K562 (cell line): Measurements from ENCODE around the gene CNN3. TPM values are rescaled to one million over a fixed set of nuclear protein-coding genes. Genes with fewer than 3 reads are reported as not detected.

Source experiments
- ATAC-seq: fragments of 200-7000 bp; cut with Tn5 transposase; 3 replicates; pipeline ENCODE4 v1.9.1; 2020; ENCODE audit warnings: moderate library complexity
- BruUV-seq: library from RNA; stranded (reverse); fragments of 400-500 nt; replicated peaks from 2 replicates; lab custom pipeline; 2021; lab: Mats Ljungman, UMichigan
- CTCF ChIA-PET: fragments of 300-600 bp; formaldehyde crosslinking; extraction: SDS; loops from one replicate; lab custom pipeline; 2021; ENCODE audit warnings: low intra/inter-chr PET ratio; lab: Yijun Ruan, JAX
- POLR2A ChIA-PET: fragments of 300-600, 350-650 bp; sonication (Branson Sonifier 250); formaldehyde crosslinking; extraction: SDS; loops from one replicate; lab custom pipeline; 2021; ENCODE audit warnings: antibody characterized with exemption, inconsistent platforms; lab: Yijun Ruan, JAX
- DNase-seq, 4 experiments: peaks; one replicate each; pipeline versions ENCODE4 v3.0.0 to v3.0.0-alpha.2; 2011 to 2018; ENCODE audit warnings: low spot score in 3 of 4, mixed read lengths in 3 of 4; ENCODE audit errors: extremely low read depth in 1 of 4
- FAIRE-seq: peaks from 2 replicates; lab custom pipeline; 2011; peaks lifted over from hg19 to GRCh38; lab: Jason Lieb, UNC
- H2AFZ ChIP-seq: 2 replicates; pipeline ENCODE4 v1.6.0; 2011; ENCODE audit warnings: low read depth, low read length, control low read depth, inconsistent platforms
- H3K27ac ChIP-seq: fragments of 200-600 bp; 3 replicates; pipeline ENCODE4 v1.8.0; 2011; ENCODE audit warnings: low read depth, mild to moderate bottlenecking, control low read depth, inconsistent platforms, low read length, moderate library complexity, mixed read lengths; ENCODE audit errors: extremely low read depth
- H3K27me3 ChIP-seq, 2 experiments: fragments of 300-600 bp in 1 of 2; 2 replicates in 1 of 2; 3 replicates in 1 of 2; pipeline versions ENCODE4 v1.6.0 to v1.8.0; 2011; ENCODE audit warnings: inconsistent platforms in 2 of 2, low read length in 2 of 2, mild to moderate bottlenecking in 1 of 2, mixed read lengths in 1 of 2, moderate library complexity in 1 of 2; ENCODE audit not compliant: control insufficient read depth in 2 of 2, insufficient read depth in 2 of 2
- H3K36me3 ChIP-seq: fragments of 300-600 bp; 3 replicates; pipeline ENCODE4 v1.8.0; 2011; ENCODE audit warnings: mild to moderate bottlenecking, low read length, inconsistent platforms; ENCODE audit not compliant: control insufficient read depth, insufficient read depth
- H3K4me1 ChIP-seq, 2 experiments: fragments of 200-600 bp in 1 of 2; replicated peaks in 1 of 2; 2 replicates in 1 of 2; 3 replicates in 1 of 2; pipeline versions ENCODE4 v1.5.1 to v1.8.0; 2011; ENCODE audit warnings: inconsistent platforms in 2 of 2, low read length in 2 of 2, mild to moderate bottlenecking in 1 of 2, mixed read lengths in 1 of 2, moderate library complexity in 1 of 2; ENCODE audit not compliant: control insufficient read depth in 2 of 2, insufficient read depth in 2 of 2
- H3K4me2 ChIP-seq: 2 replicates; pipeline ENCODE4 v1.6.1; 2011; ENCODE audit warnings: low read length, control low read depth, inconsistent platforms, mixed read lengths; ENCODE audit not compliant: insufficient read depth
- H3K4me3 ChIP-seq: fragments of 200-600 bp; sonication (generic), shearing (Covaris generic); 2 replicates; pipeline ENCODE4 v1.5.1; 2016; ENCODE audit warnings: control low read depth, inconsistent platforms
- H3K79me2 ChIP-seq: fragments of 200-600 bp; 3 replicates; pipeline ENCODE4 v1.8.0; 2011; ENCODE audit warnings: low read length, inconsistent platforms; ENCODE audit not compliant: control insufficient read depth, insufficient read depth
- H3K9ac ChIP-seq, 2 experiments: 2 replicates each; pipeline versions ENCODE4 v1.6.0 to v1.6.1; 2011; ENCODE audit warnings: low read depth in 2 of 2, low read length in 2 of 2, control low read depth in 1 of 2, inconsistent platforms in 1 of 2, mild to moderate bottlenecking in 1 of 2, mixed read lengths in 1 of 2; ENCODE audit not compliant: insufficient read depth in 1 of 2
- H3K9me1 ChIP-seq: one replicate; pipeline ENCODE4 v1.6.0; 2011; ENCODE audit warnings: inconsistent platforms, mild to moderate bottlenecking, low read length, moderate library complexity; ENCODE audit not compliant: control insufficient read depth, insufficient read depth
- H3K9me3 ChIP-seq: replicated peaks from 2 replicates; pipeline ENCODE4 v1.5.1; 2011; ENCODE audit warnings: low read depth, low read length, inconsistent platforms; ENCODE audit not compliant: control insufficient read depth, insufficient read depth
- H4K20me1 ChIP-seq: replicated peaks from 2 replicates; pipeline ENCODE4 v1.6.1; 2011; ENCODE audit warnings: low read length, inconsistent platforms, mixed read lengths; ENCODE audit not compliant: control insufficient read depth, insufficient read depth
- COPS2 ChIP-seq: fragments of 450-650 bp; conservative IDR thresholded peaks from 2 replicates; pipeline ENCODE4 v1.6.1; 2016; ENCODE audit warnings: mild to moderate bottlenecking, moderate library complexity
- EHMT2 ChIP-seq: fragments of 450-650 bp; IDR thresholded peaks from 2 replicates; pipeline ENCODE4 v1.6.1; 2018; ENCODE audit warnings: antibody characterized with exemption
- HSF4 ChIP-seq: fragments of 250-450 bp; sonication (Bioruptor Pico); IDR thresholded peaks from 2 replicates; pipeline ENCODE4 v2.1.2; 2022; ENCODE audit warnings: mild to moderate bottlenecking, moderate library complexity, borderline replicate concordance
- VEZF1 ChIP-seq: fragments of 200-800 bp; sonication (Bioruptor generic); IDR thresholded peaks from 2 replicates; pipeline ENCODE4 v1.6.1; 2017; ENCODE audit warnings: missing genetic modification characterization, missing compliant biosample characterization
- YBX1 ChIP-seq: fragments of 450-650 bp; IDR thresholded peaks from 2 replicates; pipeline ENCODE4 v1.7.1; 2016; ENCODE audit warnings: mild to moderate bottlenecking
- ZBTB11 ChIP-seq, 3 experiments: fragments of 200-800 bp in 1 of 3; fragments of 250-450 bp in 1 of 3; fragments of 450-650 bp in 1 of 3; sonication (Bioruptor Pico) in 1 of 3; sonication (Bioruptor generic) in 1 of 3; formaldehyde crosslinking in 1 of 3; IDR thresholded peaks; 2 replicates each; pipeline versions ENCODE4 v1.6.1 to v1.8.0; 2016 to 2022; ENCODE audit warnings: mild to moderate bottlenecking in 2 of 3, missing genetic modification characterization in 2 of 3, missing compliant biosample characterization in 1 of 3, moderate library complexity in 1 of 3
- ZBTB12 ChIP-seq: fragments of 250-450 bp; sonication (Bioruptor Pico); IDR thresholded peaks from 2 replicates; pipeline ENCODE4 v1.4.0; 2020
- ZNF217 ChIP-seq: sonication (generic); formaldehyde crosslinking; IDR thresholded peaks from 2 replicates; pipeline ENCODE4 v1.8.0; 2022; ENCODE audit warnings: mild to moderate bottlenecking, missing genetic modification reagents
- ZNF41 ChIP-seq: fragments of 250-450 bp; sonication (Bioruptor Pico); conservative IDR thresholded peaks from 2 replicates; pipeline ENCODE4 v1.4.0; 2020; ENCODE audit warnings: mild to moderate bottlenecking
- WGBS: fragments of 100-300 bp; shearing (Covaris generic); methylation state at CpG from one replicate; pipeline ENCODE4 v1.1.6; 2016; ENCODE audit warnings: low coverage, mixed read lengths; ENCODE audit not compliant: insufficient coverage; ENCODE audit errors: missing lambda C conversion rate; 5-methylcytosine and 5-hydroxymethylcytosine counted together
- in situ Hi-C: fragments of 300-500 bp; cut with MboI; formaldehyde crosslinking; loops from 4 replicates; pipeline ENCODE4 v1.15.0; 2018; ENCODE audit warnings: inconsistent platforms, mixed read lengths
- intact Hi-C: fragments of 100-400 bp; cut with micrococcal nuclease; formaldehyde crosslinking; loops from 2 replicates; pipeline ENCODE4 v1.14.2; 2022
- polyA plus RNA-seq, 8 experiments: library from polyadenylated mRNA; depleted of rRNA in 4 of 8; stranded (reverse) in 5 of 8; unstranded in 3 of 8; fragments of >200 nt; fragmentation: Nextera tagmentation in 2 of 8; fragmentation: Illumina TruSeq in 1 of 8; extraction: Ambion mirVana in 2 of 8; extraction: Trizol in 1 of 8; gene quantifications; 2 replicates each; pipeline versions ENCODE4 v1.2.1 to v1.2.3, GENCODE V29; 2011 to 2014; ENCODE audit warnings: inconsistent platforms in 1 of 8, missing spikeins in 1 of 8
- total RNA-seq, 7 experiments: library from RNA; depleted of rRNA in 6 of 7; stranded (reverse); fragments of >200 nt in 6 of 7; fragmentation: Illumina TruSeq in 2 of 7; extraction: Trizol in 2 of 7; gene quantifications; 2 replicates each; pipeline versions ENCODE4 v1.2.1 to v1.2.3, GENCODE V29; 2011 to 2021; ENCODE audit warnings: low replicate concordance in 1 of 7
- TF ChIP-seq, protein P1 (sequence below): fragments of 250-450 bp; sonication (Bioruptor Pico); IDR thresholded peaks from 2 replicates; pipeline ENCODE4 v1.6.1; 2021; ENCODE audit warnings: mild to moderate bottlenecking
- TF ChIP-seq, protein P2 (sequence below): fragments of 250-450 bp; sonication (Bioruptor Pico); IDR thresholded peaks from 2 replicates; pipeline ENCODE4 v1.8.0; 2021; ENCODE audit warnings: moderate library complexity, mild to moderate bottlenecking, inconsistent platforms

CNN3 gene
- total and polyA plus RNA-seq, 9 of the 15 experiments (the other 6 are each of a cell fraction or from before 2014, with no cell fraction given), result 0.06 to 0.62 (median 0.18) TPM; not detected in 4

DNA sequence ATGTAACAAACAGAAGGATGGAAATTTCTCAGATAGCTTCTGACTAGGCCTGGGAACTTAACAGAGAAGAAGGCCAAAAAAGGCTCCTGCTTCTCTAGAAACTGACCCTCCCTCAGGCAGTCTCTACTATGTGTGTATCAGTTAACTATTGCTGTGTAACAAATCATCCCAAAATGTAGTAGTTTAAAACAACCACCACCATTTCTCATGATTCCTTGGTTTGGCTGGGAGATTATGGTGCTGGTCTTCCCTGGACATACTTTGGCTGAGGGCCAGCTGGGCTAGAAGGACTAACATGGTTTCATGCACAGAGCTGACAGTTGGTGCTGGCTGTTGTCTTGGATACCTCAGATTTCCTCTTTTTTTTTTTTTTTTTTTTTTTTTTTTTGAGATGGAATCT, 26.2 kb upstream of the CNN3 start (continued):
- TF ChIP-seq, protein P1, sequence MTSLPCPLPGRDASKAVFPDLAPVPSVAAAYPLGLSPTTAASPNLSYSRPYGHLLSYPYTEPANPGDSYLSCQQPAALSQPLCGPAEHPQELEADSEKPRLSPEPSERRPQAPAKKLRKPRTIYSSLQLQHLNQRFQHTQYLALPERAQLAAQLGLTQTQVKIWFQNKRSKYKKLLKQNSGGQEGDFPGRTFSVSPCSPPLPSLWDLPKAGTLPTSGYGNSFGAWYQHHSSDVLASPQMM (CRISPR knock-in tag), result no peak
- TF ChIP-seq HSF4, result no peak

DNA sequence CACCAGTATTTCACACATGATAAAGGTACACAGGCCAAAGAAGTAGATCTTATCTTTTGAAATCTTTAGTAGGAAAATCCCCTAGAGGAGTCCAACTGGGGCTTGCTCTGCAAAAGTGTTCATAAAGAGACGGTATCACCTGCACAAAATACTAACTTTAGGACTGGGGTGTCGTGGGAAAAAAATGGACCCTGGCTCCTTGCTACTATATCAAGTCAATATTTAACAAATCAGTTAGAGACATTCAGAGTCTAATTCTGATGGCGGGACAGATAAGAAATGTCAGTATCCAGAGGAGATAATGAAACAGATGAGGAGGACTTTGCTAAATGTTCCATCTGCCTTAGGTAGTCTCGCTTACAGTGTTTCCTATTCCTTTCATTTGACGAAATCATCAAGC, 25.6 kb upstream of the CNN3 start:
- no peak overlapping the region for H3K9ac ChIP-seq
- WGBS, result 3% methylated on average over 5 of the region's 5 CpGs
- TF ChIP-seq VEZF1 (CRISPR knock-in tag), result no peak
- TF ChIP-seq ZBTB11 (CRISPR knock-in tag; IDR thresholded peaks at IDR 0.05), result no peak
- TF ChIP-seq YBX1, result no peak
- TF ChIP-seq ZNF41 (CRISPR knock-in tag), result no peak
- no peak for TF ChIP-seq COPS2
- no peak for TF ChIP-seq ZBTB12 (CRISPR knock-in tag)
- TF ChIP-seq EHMT2, result no peak
- TF ChIP-seq ZNF217 (CRISPR knock-in tag), result no peak
- TF ChIP-seq, protein P2, sequence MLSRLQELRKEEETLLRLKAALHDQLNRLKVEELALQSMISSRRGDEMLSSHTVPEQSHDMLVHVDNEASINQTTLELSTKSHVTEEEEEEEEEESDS (CRISPR knock-in tag), result no peak

More for the DNA sequence above, 25.6 kb upstream of the CNN3 start:
- ATAC-seq, result no peak
- H3K4me2 ChIP-seq, result no peak overlapping the region
- no peaks in the 10 kb centered on the region for H3K79me2 ChIP-seq
- H3K9me3 ChIP-seq, result 0 out of 2 replicates have a peak, but pooled peaks cover 2% of the 10 kb centered on the region
- in situ Hi-C loops (no loop called here), intact Hi-C loops (no loop called here)
- no peak for DNase-seq
- no peaks in the 10 kb centered on the region for H3K4me1 ChIP-seq
- H3K27ac ChIP-seq, result no peak overlapping the region
- no peak overlapping the region for H2AFZ ChIP-seq
- H3K9me1 ChIP-seq, result no peaks in the 10 kb centered on the region
- H3K27me3 ChIP-seq, result peaks cover 2 to 3% of the 10 kb centered on the region in 2 experiments; a peak in 2 of 5 replicates
- POLR2A ChIA-PET, result no interaction called here
- BruUV-seq, result no TSS peak
- no peaks in the 10 kb centered on the region for H4K20me1 ChIP-seq
- CTCF ChIA-PET, result no interaction called here
- FAIRE-seq, result no peak
- H3K36me3 ChIP-seq, result no peaks in the 10 kb centered on the region
- no peak overlapping the region for H3K4me3 ChIP-seq
